C4-2B (cell line): Measurements from ENCODE around the gene INHBB.

Source experiments
- CTCF ChIP-seq: fragments of 450-650 bp; conservative IDR thresholded peaks from 2 replicates; pipeline ENCODE4 v1.5.1; 2017; ENCODE audit warnings: mild to moderate bottlenecking
- ZFX ChIP-seq: fragments of 450-650 bp; IDR thresholded peaks from 2 replicates; pipeline ENCODE4 v1.6.1; 2017

GRCh38 chr2:120314690-120315366, 31.1 kb upstream of the INHBB start:
- no peak for TF ChIP-seq CTCF
- TF ChIP-seq ZFX, result no peak
